Ishikawa (cell line): Measurements from ENCODE around the gene ANGEL2.

Experiments used
- CEBPB ChIP-seq: IDR thresholded peaks from 2 replicates; pipeline ENCODE4 v1.6.1; 2012
- CREB1 ChIP-seq: IDR thresholded peaks from 2 replicates; pipeline ENCODE4 v1.6.1; 2012; ENCODE audit warnings: low read depth
- EGR1 ChIP-seq: IDR thresholded peaks from 2 replicates; pipeline ENCODE4 v1.6.1; 2012
- EP300 ChIP-seq: IDR thresholded peaks from 2 replicates; pipeline ENCODE4 v1.6.1; 2012; ENCODE audit warnings: borderline replicate concordance
- FOXM1 ChIP-seq: IDR thresholded peaks from 2 replicates; pipeline ENCODE4 v1.6.1; 2012; ENCODE audit warnings: low read depth, borderline replicate concordance
- NFIC ChIP-seq: IDR thresholded peaks from 2 replicates; pipeline ENCODE4 v1.6.1; 2012
- RAD21 ChIP-seq: IDR thresholded peaks from 2 replicates; pipeline ENCODE4 v1.6.1; 2012; ENCODE audit warnings: low read depth
- TAF1 ChIP-seq: IDR thresholded peaks from 2 replicates; pipeline ENCODE4 v1.6.1; 2012; ENCODE audit warnings: low read depth, mild to moderate bottlenecking
- TCF12 ChIP-seq: IDR thresholded peaks from 2 replicates; pipeline ENCODE4 v1.6.1; 2012; ENCODE audit warnings: low read depth
- TEAD4 ChIP-seq: IDR thresholded peaks from 2 replicates; pipeline ENCODE4 v1.6.1; 2012
- USF1 ChIP-seq: IDR thresholded peaks from 2 replicates; pipeline ENCODE4 v1.6.1; 2012
- YY1 ChIP-seq: IDR thresholded peaks from 2 replicates; pipeline ENCODE4 v1.6.1; 2012; ENCODE audit warnings: low read depth
- ZBTB7A ChIP-seq: IDR thresholded peaks from 2 replicates; pipeline ENCODE4 v1.6.1; 2012; ENCODE audit warnings: low read depth
- TF ChIP-seq, protein P1 (sequence below): IDR thresholded peaks from 2 replicates; pipeline ENCODE4 v1.6.1; 2012; ENCODE audit warnings: low read depth, mild to moderate bottlenecking
- TF ChIP-seq, protein P2 (sequence below): IDR thresholded peaks from 2 replicates; pipeline ENCODE4 v1.6.1; 2012

Gene ANGEL2

DNA sequence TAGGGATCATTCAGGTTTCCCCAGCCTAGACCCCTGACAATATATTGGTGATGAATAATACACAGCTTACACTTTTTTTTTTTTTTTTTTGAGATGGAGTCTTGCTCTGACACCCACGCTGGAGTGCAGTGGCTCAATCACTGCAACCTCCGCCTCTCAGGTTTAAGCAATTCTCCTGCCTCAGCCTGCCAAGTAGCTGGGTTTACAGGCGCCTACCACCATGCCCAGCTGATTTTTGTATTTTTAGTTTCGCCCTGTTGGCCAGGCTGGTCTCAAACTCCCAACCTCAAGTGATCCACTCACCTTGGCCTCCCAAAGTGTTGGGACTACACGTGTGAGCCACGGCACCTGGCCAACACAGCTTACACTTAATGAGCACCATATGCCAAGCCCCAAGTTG lies 58.1 kb downstream of the ANGEL2 start:
- TF ChIP-seq EGR1 (no peak), NFIC (no peak), FOXM1 (no peak), YY1 (no peak), TCF12 (no peak), USF1 (no peak), EP300 (no peak), RAD21 (no peak), CREB1 (no peak), CEBPB (no peak), ZBTB7A (no peak), TEAD4 (no peak), TAF1 (no peak)
- TF ChIP-seq, protein P1, sequence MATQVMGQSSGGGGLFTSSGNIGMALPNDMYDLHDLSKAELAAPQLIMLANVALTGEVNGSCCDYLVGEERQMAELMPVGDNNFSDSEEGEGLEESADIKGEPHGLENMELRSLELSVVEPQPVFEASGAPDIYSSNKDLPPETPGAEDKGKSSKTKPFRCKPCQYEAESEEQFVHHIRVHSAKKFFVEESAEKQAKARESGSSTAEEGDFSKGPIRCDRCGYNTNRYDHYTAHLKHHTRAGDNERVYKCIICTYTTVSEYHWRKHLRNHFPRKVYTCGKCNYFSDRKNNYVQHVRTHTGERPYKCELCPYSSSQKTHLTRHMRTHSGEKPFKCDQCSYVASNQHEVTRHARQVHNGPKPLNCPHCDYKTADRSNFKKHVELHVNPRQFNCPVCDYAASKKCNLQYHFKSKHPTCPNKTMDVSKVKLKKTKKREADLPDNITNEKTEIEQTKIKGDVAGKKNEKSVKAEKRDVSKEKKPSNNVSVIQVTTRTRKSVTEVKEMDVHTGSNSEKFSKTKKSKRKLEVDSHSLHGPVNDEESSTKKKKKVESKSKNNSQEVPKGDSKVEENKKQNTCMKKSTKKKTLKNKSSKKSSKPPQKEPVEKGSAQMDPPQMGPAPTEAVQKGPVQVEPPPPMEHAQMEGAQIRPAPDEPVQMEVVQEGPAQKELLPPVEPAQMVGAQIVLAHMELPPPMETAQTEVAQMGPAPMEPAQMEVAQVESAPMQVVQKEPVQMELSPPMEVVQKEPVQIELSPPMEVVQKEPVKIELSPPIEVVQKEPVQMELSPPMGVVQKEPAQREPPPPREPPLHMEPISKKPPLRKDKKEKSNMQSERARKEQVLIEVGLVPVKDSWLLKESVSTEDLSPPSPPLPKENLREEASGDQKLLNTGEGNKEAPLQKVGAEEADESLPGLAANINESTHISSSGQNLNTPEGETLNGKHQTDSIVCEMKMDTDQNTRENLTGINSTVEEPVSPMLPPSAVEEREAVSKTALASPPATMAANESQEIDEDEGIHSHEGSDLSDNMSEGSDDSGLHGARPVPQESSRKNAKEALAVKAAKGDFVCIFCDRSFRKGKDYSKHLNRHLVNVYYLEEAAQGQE = no peak
- TF ChIP-seq, protein P2, sequence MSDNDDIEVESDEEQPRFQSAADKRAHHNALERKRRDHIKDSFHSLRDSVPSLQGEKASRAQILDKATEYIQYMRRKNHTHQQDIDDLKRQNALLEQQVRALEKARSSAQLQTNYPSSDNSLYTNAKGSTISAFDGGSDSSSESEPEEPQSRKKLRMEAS = no peak

DNA sequence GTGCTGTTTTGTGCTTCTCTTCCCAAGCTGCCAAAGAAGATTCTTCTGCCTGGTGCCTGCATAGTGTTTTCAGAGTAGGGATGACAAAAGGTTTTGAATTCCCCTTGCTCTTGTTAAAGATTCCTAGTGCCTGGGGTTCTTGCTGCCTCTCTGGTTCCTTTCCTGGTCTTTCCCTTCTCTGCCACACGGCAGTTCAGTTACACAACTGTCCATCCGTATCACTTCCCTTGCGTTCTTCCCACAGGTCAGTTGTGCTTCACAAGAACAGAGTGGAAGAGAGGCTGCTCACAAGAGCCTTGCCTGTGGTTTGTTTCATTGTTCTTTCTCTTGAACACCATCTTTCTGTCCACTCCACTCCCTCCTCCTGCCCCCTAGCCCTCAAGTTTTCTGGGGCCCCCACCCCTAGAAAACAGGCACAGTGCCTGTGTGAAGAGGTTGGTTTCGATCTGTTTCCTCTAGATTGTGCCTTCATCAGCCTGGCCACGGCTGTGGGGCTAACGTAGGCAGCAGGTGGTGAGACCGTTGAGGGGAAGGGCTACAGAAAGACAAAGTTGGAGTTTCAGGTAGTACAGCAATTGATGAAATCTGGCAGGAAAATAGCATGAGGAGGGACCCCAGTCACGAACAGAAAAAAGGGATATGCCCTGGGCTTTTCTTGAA lies 59.6 kb downstream of the ANGEL2 start:
- TF ChIP-seq CREB1 (no peak), ZBTB7A (no peak), FOXM1 (no peak), EP300 (no peak), EGR1 (no peak), RAD21 (no peak)
- TF ChIP-seq, protein P1 = no peak

DNA sequence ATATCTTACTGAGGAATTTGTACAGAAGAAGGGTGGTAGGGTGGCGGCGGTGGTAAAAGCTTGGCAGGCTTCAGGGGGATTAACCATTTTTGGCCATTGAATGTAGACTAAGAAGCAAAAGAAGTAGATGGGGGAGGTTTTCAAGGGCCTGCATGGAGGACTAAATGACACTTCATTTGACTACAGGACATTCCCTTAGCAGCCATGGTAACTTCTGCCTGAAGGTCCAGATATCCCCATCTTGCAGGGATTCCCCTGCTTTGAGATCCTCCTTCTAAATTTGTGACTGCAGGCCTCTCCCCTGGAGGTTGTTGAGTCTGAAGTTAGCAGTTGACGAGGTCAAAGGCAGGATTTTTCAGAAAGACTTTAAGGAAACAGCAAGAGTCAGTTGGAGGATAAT lies 60.6 kb downstream of the ANGEL2 start:
- no peak for TF ChIP-seq RAD21
- TF ChIP-seq ZBTB7A = no peak
- no peak for TF ChIP-seq YY1
- TF ChIP-seq TEAD4 = no peak
- no peak for TF ChIP-seq CREB1
- TF ChIP-seq TCF12 = no peak
- no peak for TF ChIP-seq CEBPB
- TF ChIP-seq USF1 = no peak
- TF ChIP-seq, protein P1 = no peak
- TF ChIP-seq EGR1 = no peak
- no peak for TF ChIP-seq TAF1
- TF ChIP-seq EP300 = no peak
- TF ChIP-seq NFIC = no peak

DNA sequence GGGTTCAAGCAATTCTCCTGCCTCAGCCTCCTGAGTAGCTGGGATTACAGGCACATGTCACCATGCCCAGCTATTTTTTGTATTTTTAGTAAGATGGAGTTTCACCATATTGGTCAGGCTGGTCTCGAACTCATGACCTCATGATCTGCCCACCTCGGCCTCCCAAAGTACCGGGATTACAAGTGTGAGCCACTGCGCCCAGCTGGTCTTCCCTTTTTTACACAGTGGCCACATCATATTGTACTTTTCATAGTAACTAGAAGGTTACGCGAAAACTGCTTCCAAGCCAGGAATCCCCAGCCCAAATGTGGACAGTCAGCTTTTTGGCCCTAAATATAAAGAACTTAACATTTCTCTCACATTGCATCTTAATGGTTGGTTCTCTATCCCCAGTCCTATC lies 61.2 kb downstream of the ANGEL2 start:
- TF ChIP-seq CEBPB (no peak), TAF1 (no peak), NFIC (no peak), ZBTB7A (no peak), EGR1 (no peak), CREB1 (no peak), TCF12 (no peak), EP300 (no peak), TEAD4 (no peak), YY1 (no peak), USF1 (no peak)
- TF ChIP-seq, protein P2 = no peak
- TF ChIP-seq, protein P1 = no peak
